CD4-positive, alpha-beta T cell treated with Interleukin-6 for 4 hours (primary cell): Measurements from ENCODE around the gene NTRK2.

ENCODE experiments used
- DNase-seq: peaks from one replicate; pipeline ENCODE4 v3.0.0-alpha.2; 2020; ENCODE audit warnings: mixed read lengths

Gene NTRK2

GRCh38 chr9:84900421-84900820 lies 230.9 kb downstream of the NTRK2 start:
- DNase-seq: no peak

DNA sequence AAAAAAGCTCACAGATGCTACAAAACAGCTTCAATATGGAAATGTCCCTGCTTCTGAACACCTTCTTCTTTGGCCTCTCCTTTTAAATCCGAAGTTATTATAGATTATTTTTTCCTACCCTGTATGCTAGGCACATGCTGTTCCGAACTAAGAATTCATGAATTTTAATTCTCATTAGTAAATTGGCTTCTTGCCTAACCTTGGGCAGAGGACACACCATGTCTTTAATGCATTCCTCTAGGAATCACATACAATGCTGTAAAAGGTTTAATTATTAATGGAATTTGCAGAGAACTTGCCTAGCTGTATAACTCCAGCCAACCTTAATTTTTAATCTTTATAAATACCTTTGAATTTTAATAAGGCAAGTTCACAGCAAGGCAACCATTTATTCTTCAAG lies 234.4 kb downstream of the NTRK2 start:
- no peak for DNase-seq

GRCh38 chr9:84916769-84917168 lies 247.2 kb downstream of the NTRK2 start:
- no peak for DNase-seq

DNA sequence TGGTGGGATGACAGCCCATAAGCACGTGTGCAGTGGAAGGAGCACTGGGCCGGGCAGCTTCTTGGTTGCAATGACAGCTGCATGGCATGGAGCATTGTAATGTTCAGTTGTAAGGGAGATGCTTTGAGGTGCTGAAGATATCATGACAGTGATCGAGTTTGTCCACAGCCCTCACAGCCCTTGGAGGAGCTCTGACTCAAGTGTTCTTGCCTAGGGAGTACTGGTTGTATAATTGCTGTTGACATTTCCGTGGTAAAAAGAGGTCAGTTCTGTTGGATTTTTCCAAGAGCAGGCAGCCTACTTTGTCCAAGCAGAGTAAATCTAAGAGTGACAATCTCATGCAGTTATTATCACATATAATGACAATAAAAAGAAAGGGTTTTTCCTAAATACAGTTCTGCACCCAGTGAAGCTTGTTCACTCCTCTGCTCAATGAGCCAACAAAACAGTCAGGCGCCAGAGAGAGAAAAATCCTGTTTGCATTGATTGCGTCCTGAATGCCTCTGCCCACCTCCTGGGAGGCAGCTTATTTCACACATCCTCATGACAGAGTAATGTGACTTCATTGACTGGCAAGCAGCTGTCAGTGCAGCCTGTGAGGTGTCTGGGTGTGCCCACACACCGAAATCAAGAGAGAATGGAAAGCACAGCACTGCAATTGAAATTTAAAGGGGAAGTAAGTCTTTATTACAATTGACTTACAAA lies 248.0 kb downstream of the NTRK2 start:
- DNase-seq: no peak

DNA sequence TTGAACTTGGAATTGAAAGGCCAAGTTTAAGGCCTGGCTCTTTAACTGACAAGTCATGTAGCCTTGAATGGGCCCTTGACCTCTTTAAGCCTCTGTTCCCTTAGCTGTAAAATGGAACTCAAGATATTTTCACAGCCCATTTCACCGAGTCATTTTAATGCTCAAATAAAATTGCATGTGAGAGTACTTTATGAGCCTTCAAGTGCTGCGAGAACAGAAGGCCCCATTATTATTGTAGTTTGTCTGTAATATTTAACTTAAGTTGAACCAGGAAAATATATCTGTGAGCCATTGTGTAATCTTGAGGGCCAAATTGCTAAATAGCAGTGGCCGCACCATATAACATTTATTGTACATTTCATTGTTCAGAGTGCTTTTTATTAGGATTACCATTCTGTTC lies 249.9 kb downstream of the NTRK2 start:
- no peak for DNase-seq

GRCh38 chr9:84921175-84921574 lies 251.6 kb downstream of the NTRK2 start:
- DNase-seq: no peak

DNA sequence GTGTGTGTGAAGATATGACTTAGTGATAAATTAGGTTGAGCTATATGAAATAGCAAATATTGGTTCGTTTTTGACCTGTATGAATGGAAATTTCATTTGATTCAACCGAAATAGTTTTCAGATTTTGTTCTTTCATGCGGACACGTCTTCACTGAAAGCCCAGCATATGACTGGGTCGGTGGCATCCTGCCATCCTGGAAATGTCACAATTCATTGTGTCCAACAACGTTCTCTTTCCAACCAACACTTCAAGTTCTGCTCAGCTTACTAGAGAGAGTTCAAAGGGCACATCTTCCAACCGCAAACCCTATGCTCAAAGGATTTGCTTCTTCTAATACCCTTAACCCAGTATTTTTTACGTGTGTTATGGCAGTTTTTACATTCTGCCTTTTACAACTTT lies 252.5 kb downstream of the NTRK2 start:
- no peak for DNase-seq

- no peak for DNase-seq
Measured at GRCh38 chr9:84924266-84924665, 254.7 kb downstream of the NTRK2 start.

DNA sequence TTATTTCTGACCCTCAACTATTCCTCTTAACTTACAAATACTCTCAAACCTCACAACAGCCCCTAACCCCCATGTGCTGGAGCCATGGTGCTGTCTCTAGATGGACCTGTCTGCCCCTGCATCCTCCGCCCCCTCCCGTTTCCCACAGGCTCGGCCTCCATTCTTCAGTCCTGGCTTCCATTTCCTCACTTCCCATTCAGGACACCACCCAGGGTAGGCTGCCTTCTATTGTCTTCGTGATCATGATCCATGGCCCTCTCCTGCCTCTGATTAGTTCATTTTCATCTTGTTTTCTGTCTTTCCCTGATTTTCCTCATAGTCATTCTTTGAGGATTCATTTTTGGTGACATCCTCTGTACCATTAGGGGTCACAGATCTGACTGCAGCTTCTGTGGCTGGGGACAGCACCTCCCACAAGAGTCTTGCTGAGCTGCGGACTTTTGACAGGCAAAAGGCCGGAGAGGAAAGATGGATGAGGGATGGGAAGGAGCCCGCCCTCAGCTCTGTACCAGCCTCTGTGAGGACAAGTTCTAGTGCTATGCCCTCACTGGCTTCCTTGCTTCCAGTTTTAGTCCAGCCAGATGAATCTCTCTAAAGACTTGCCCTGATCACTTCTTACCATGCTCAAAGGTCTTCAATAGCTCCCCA lies 255.8 kb downstream of the NTRK2 start:
- DNase-seq: no peak

DNA sequence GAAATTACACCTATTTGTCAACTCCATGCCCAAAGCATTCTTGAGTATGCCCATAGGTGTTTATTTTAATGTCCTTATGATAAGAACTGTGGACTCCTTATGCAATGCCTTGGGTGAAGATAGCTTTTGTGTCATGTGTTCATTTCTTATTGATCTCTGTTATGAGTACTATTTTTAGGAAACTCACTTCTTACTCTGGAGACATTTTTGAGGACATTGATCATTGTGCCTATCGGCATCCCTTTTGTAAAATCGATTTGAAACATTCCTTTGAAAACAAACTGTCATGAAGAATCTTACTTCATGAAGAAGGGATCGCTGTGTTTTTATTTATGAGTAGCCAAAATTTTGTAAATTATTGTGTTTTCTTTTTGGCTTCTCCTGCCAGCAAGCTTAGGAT lies 257.3 kb downstream of the NTRK2 start:
- DNase-seq: no peak

DNA sequence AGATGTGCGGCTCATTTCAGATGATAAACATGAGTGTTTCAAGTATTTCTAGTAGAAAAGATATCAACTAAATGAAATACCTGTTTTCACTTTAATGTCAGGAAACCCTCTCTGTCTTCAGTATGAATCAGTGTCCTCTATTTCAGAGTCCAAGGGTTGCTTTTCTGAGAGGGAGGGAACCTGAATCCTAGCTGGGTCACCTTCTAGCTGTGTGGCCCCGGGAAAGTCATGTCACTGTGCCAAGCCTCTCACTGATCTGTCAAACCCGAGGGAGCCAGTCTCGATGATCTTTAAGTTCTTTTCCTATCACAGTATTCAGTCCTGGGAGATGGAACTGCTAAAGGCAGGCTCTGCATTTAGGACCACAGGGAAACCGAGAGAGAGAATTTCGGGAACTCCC lies 258.9 kb downstream of the NTRK2 start:
- DNase-seq: no peak

DNA sequence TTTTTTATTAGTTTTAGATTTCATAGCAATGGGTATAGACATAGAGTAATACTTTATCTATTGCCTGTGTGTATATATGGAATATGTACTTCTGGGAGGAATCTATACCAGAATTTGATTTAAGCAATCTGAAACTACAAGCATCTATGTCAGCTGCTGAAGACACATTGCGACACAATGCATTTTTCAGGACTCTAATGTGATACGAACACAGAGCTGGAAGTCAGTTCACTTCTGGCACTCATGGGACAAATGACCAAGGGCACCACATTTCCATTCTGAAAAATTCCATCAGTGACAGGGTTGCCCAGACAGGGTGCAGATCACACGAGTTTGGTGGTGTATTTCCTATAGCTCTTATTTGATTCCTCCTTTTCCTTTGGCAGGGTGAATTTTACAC lies 259.5 kb downstream of the NTRK2 start:
- DNase-seq: no peak

GRCh38 chr9:84932915-84933527 lies 263.5 kb downstream of the NTRK2 start:
- DNase-seq: no peak

DNA sequence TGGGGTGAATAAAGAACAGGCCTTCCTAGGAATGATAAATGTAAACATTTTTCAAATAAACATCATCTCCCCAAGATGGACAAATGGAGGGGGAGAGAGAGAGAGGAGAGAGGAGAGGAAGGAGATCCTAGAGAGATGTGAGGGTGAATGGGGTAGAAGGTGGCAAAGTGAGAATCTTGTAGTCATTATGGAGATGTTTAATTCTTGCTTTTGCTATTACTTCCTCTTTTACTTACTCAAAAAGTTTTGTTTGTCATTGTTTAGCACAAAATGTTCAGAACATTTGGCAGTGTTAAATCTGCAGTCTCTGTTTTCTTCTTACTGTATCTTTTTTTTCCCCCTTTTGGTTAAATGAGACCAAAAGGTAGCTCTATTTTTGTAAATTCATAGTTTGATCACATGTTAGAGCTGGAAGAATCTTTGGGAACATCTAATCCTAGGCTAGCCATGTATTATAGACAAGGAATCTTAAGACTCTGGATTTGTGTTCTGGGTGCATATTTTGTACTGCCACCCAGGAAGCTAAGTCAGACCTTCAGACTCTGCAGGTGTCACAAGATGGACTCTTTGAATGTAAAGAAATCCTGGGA lies 266.1 kb downstream of the NTRK2 start:
- DNase-seq: no peak

GRCh38 chr9:84937180-84937579 lies 267.7 kb downstream of the NTRK2 start:
- DNase-seq: no peak

- DNase-seq: no peak
Measured at GRCh38 chr9:84937581-84937980, 268.1 kb downstream of the NTRK2 start.

- no peak for DNase-seq
Measured at GRCh38 chr9:84939774-84940173, 270.2 kb downstream of the NTRK2 start.

- DNase-seq: no peak
Measured at GRCh38 chr9:84940294-84940693, 270.8 kb downstream of the NTRK2 start.

DNA sequence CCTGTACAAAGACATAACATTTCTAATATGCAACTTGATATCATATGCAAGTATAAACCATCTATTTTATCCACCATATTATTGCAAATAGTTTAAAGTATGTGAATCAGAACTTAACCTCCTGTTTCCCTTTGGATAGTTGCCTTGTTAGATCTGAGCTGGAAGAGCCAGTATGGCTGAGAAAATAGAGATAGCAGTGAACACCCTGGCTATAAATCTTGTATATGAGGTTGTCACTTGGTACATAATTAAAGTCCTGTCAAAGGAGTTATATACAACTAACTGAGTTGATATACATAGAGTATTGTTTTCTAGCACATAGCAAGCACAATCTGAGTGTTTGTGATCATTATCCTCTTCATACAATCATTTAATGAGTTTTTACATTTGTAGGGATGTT lies 272.3 kb downstream of the NTRK2 start:
- no peak for DNase-seq

DNA sequence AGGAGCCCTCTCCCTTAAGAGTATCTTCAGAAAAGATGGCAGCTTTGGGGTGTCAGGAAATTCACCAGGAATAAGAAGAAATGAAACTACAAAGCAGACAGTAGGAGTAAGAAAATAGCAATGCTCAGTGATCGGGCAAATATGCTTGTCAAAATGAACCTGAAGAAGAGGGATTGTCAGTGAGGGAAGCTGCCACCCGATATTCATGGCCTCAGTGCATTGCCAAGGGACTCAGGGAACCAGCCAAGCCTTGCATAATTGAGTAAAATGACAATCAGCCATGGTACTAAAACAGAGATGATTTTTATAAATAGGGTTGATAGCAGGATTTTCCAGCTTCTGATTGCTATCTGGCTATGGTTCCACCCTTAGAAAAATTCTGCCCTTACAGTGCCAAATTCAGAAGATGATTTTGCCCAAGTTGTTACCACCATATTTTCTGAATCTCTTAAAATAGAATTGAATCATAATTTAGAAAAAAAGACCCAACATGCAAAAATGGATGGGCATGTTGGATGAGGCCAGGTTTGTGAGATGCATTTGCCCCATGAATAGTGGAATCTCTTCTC lies 274.0 kb downstream of the NTRK2 start:
- DNase-seq: no peak

- no peak for DNase-seq
Measured at GRCh38 chr9:84945878-84946538, 276.5 kb downstream of the NTRK2 start.

DNA sequence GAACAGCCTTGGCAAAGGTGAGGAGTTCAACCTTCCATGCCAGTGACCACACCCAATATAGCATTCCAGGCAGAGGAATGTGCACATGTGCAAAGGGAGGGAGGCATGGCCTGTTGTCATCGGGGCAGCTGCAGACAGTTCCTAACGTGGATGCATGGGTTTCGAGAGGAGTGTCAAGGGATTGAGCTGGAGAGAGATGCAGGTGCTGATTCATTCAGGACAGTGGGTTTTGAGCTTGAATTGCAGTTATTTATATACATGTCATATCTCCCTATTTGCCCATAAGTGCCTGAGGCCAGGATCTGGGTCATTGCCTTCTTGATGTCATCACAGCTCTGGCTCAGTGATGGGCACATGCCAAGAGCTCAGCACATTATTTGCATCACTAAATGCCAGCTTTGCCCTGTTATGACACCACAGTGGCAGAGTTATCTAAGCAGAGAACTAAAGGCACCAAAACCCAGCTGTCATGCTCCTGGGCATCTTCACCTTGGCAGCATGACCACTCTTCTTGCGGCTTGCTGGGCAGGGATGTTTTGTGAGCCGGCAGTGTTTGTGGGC lies 278.0 kb downstream of the NTRK2 start:
- DNase-seq: no peak

DNA sequence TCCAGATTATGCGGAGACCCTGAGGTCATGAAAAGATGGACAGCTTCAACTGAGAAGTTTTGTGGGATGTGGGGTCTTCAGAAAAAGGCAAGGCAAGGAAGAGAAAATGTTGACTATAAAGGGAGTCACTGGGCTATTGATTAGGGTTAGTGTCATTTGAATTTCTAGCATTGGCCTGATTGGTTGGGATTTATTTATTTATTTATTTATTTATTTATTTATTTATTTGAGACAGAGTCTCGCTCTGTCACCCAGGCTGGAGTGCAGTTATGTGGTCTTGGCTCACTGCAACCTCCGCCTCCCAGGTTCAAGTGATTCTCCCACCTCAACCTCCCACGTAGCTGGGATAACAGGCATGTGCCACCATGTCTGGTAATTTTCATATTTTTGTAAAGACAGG lies 279.7 kb downstream of the NTRK2 start:
- DNase-seq: no peak
